ENCODE data around the gene TXNDC9.
"Not testable (repeated sequence)": the region's sequence is repeated elsewhere in the genome, so short reads cannot be mapped to it uniquely, and the experiment has no call there.

Gene TXNDC9

GRCh38 chr2:99278793-99279291 is 57.3 kb downstream of the TXNDC9 start:
- DNase-seq (ENCODE audit: low read depth): peak; percentile 86
- peak overlapping the region; percentile 9 for H3K4me3 ChIP-seq (ENCODE audit: low read length)
- TF ChIP-seq CTCF (IDR thresholded peaks at IDR 0.05; ENCODE audit: insufficient read depth, low read depth, low read length, missing control alignments): no peak

GRCh38 chr2:99278195-99278765 is 57.9 kb downstream of the TXNDC9 start:
- not testable (repeated sequence) for DNase-seq (ENCODE audit: low read depth); H3K4me3 ChIP-seq (ENCODE audit: low read length)

GRCh38 chr2:99275882-99276281 is 60.3 kb downstream of the TXNDC9 start:
- H3K4me3 ChIP-seq (ENCODE audit: low read length): no peak overlapping the region
- no peak for DNase-seq (ENCODE audit: low read depth)
- no peak for TF ChIP-seq CTCF (IDR thresholded peaks at IDR 0.05; ENCODE audit: insufficient read depth, low read depth, low read length, missing control alignments)
